H1 (cell line): ENCODE data around the gene MTFP1. TPM values are rescaled to one million over a fixed set of nuclear protein-coding genes. Genes with fewer than 3 reads are reported as not detected.

ENCODE experiments used
- CTCF ChIA-PET: fragments of 300-600 bp; sonication (Branson Sonifier 250); formaldehyde crosslinking; loops from one replicate; lab custom pipeline; 2021; ENCODE audit not compliant: partially characterized antibody; lab: Charles Lee
- POLR2A ChIA-PET: fragments of 300-600 bp; sonication (Branson Sonifier 250); formaldehyde crosslinking; loops from one replicate; lab custom pipeline; 2021; ENCODE audit warnings: inconsistent platforms; ENCODE audit not compliant: partially characterized antibody; lab: Charles Lee
- DNase-seq, 2 experiments: peaks; one replicate each; pipeline versions ENCODE4 v3.0.0 to v3.0.0-alpha.2; 2010 to 2022; ENCODE audit warnings: low spot score in 2 of 2, low read depth in 1 of 2, mixed read lengths in 1 of 2
- FAIRE-seq: peaks from 2 replicates; lab custom pipeline; 2011; peaks lifted over from hg19 to GRCh38; lab: Jason Lieb, UNC
- H2AFZ ChIP-seq: 2 replicates; pipeline ENCODE4 v1.8.1; 2012; ENCODE audit warnings: low read length, inconsistent platforms
- H2AK5ac ChIP-seq: 2 replicates; pipeline ENCODE4 v1.6.1; 2013; ENCODE audit warnings: low read depth, low read length
- H2BK120ac ChIP-seq: replicated peaks from 2 replicates; pipeline ENCODE3; 2013; ENCODE audit warnings: low read depth, low read length, inconsistent platforms
- H2BK12ac ChIP-seq: 2 replicates; pipeline ENCODE4 v1.6.1; 2013; ENCODE audit warnings: low read depth, low read length
- H2BK15ac ChIP-seq: 2 replicates; pipeline ENCODE4 v1.6.1; 2013; ENCODE audit warnings: low read length
- H2BK20ac ChIP-seq: 2 replicates; pipeline ENCODE4 v1.6.1; 2013; ENCODE audit warnings: low read length
- H2BK5ac ChIP-seq: 2 replicates; pipeline ENCODE4 v1.6.1; 2013; ENCODE audit warnings: low read depth, low read length
- H3K14ac ChIP-seq: 2 replicates; pipeline ENCODE4 v1.6.1; 2013; ENCODE audit warnings: inconsistent platforms; ENCODE audit not compliant: insufficient read length
- H3K18ac ChIP-seq: 2 replicates; pipeline ENCODE4 v1.6.1; 2013; ENCODE audit warnings: low read length; ENCODE audit errors: extremely low read depth
- H3K23ac ChIP-seq: 2 replicates; pipeline ENCODE4 v1.6.1; 2013; ENCODE audit warnings: inconsistent platforms; ENCODE audit not compliant: insufficient read length
- H3K23me2 ChIP-seq: 2 replicates; pipeline ENCODE4 v1.6.1; 2013; ENCODE audit warnings: low read depth, low read length
- H3K27ac ChIP-seq: 2 replicates; pipeline ENCODE4 v1.6.1; 2011; ENCODE audit warnings: low read depth, low read length, inconsistent platforms
- H3K27me3 ChIP-seq, 4 experiments: replicated peaks in 1 of 4; 1 replicate in 1 of 4; 2 replicates in 3 of 4; pipeline versions ENCODE4 v1.6.1 to v1.8.1; 2011 to 2013; ENCODE audit warnings: low read length in 3 of 4, mild to moderate bottlenecking in 3 of 4, inconsistent platforms in 2 of 4, mixed read lengths in 2 of 4, moderate library complexity in 1 of 4; ENCODE audit not compliant: control insufficient read depth in 3 of 4, insufficient read depth in 3 of 4; ENCODE audit errors: extremely low read depth in 1 of 4
- H3K36me3 ChIP-seq, 4 experiments: 2 replicates each; pipeline versions ENCODE4 v1.6.1 to v1.8.1; 2011 to 2013; ENCODE audit warnings: mild to moderate bottlenecking in 4 of 4, low read length in 3 of 4, moderate library complexity in 2 of 4, control low read depth in 1 of 4, inconsistent platforms in 1 of 4; ENCODE audit not compliant: insufficient read depth in 4 of 4, control insufficient read depth in 2 of 4
- H3K4ac ChIP-seq: replicated peaks from 2 replicates; pipeline ENCODE3; 2013; ENCODE audit warnings: low read length, low read depth, mixed read lengths, inconsistent platforms; ENCODE audit not compliant: insufficient read length
- H3K4me1 ChIP-seq, 4 experiments: replicated peaks in 1 of 4; 1 replicate in 1 of 4; 2 replicates in 3 of 4; pipeline versions ENCODE4 v1.6.1 to v1.8.1; 2011 to 2013; ENCODE audit warnings: low read length in 3 of 4, inconsistent platforms in 2 of 4, mixed read lengths in 1 of 4; ENCODE audit not compliant: insufficient read depth in 4 of 4, control insufficient read depth in 3 of 4
- H3K4me2 ChIP-seq, 2 experiments: 2 replicates each; pipeline versions ENCODE4 v1.6.1 to v1.8.1; 2011 to 2013; ENCODE audit warnings: low read depth in 2 of 2, low read length in 2 of 2, control low read depth in 1 of 2, inconsistent platforms in 1 of 2, mild to moderate bottlenecking in 1 of 2; ENCODE audit not compliant: insufficient read depth in 1 of 2
- H3K4me3 ChIP-seq, 4 experiments: fragments of 200-600, 300-600 bp in 1 of 4; sonication (generic), shearing (Covaris generic), sonication (Bioruptor Twin) in 1 of 4; 2 replicates each; pipeline versions ENCODE4 v1.5.1 to v1.8.1; 2011 to 2016; ENCODE audit warnings: low read length in 4 of 4, low read depth in 3 of 4, control low read depth in 2 of 4, inconsistent platforms in 2 of 4, mild to moderate bottlenecking in 2 of 4, mixed read lengths in 1 of 4, moderate library complexity in 1 of 4; ENCODE audit not compliant: insufficient read depth in 2 of 4; ENCODE audit errors: extremely low read depth in 1 of 4
- H3K56ac ChIP-seq: replicated peaks from 2 replicates; pipeline ENCODE3; 2013; ENCODE audit warnings: low read depth, mild to moderate bottlenecking, mixed read lengths, low read length, inconsistent platforms; ENCODE audit not compliant: insufficient read length
- H3K79me1 ChIP-seq: 2 replicates; pipeline ENCODE4 v1.6.1; 2013; ENCODE audit warnings: low read depth, low read length, control low read depth
- H3K79me2 ChIP-seq, 2 experiments: 2 replicates each; pipeline versions ENCODE4 v1.6.1 to v1.8.1; 2012 to 2013; ENCODE audit warnings: low read length in 2 of 2, mild to moderate bottlenecking in 2 of 2, inconsistent platforms in 1 of 2; ENCODE audit not compliant: insufficient read depth in 2 of 2, control insufficient read depth in 1 of 2
- H3K9ac ChIP-seq, 4 experiments: replicated peaks in 1 of 4; 1 replicate in 1 of 4; 2 replicates in 3 of 4; pipeline versions ENCODE4 v1.6.1 to v1.8.1; 2011 to 2013; ENCODE audit warnings: low read depth in 3 of 4, low read length in 3 of 4, control low read depth in 2 of 4, mild to moderate bottlenecking in 2 of 4, moderate library complexity in 2 of 4, inconsistent platforms in 1 of 4; ENCODE audit errors: extremely low read depth in 1 of 4
- H3K9me3 ChIP-seq, 2 experiments: 2 replicates each; pipeline versions ENCODE4 v1.6.1 to v1.8.1; 2012 to 2013; ENCODE audit warnings: mild to moderate bottlenecking in 2 of 2, moderate library complexity in 2 of 2, control low read depth in 1 of 2, inconsistent platforms in 1 of 2, low read depth in 1 of 2, low read length in 1 of 2, mixed read lengths in 1 of 2; ENCODE audit not compliant: insufficient read depth in 2 of 2
- H4K20me1 ChIP-seq, 2 experiments: replicated peaks in 1 of 2; 2 replicates each; pipeline versions ENCODE3 to v1.8.1; 2011 to 2013; ENCODE audit warnings: inconsistent platforms in 2 of 2, low read length in 2 of 2, mild to moderate bottlenecking in 1 of 2; ENCODE audit not compliant: insufficient read depth in 2 of 2, control insufficient read depth in 1 of 2
- H4K5ac ChIP-seq: 2 replicates; pipeline ENCODE4 v1.6.1; 2013; ENCODE audit warnings: low read length, low read depth, mixed read lengths, inconsistent platforms; ENCODE audit not compliant: insufficient read length
- H4K8ac ChIP-seq: 2 replicates; pipeline ENCODE4 v1.8.0; 2013; ENCODE audit warnings: mild to moderate bottlenecking, moderate library complexity, low read length, inconsistent platforms; ENCODE audit not compliant: insufficient read depth; ENCODE audit errors: extremely low read depth
- H4K91ac ChIP-seq: replicated peaks from 2 replicates; pipeline ENCODE3; 2013; ENCODE audit warnings: low read length, mixed read lengths, inconsistent platforms; ENCODE audit not compliant: insufficient read length
- BACH1 ChIP-seq: IDR thresholded peaks from 2 replicates; pipeline ENCODE4 v1.6.1; 2012; ENCODE audit warnings: low read length, improper control_type of control experiment
- JUND ChIP-seq: IDR thresholded peaks from 2 replicates; pipeline ENCODE4 v1.6.1; 2011; ENCODE audit warnings: mild to moderate bottlenecking, improper control_type of control experiment, low read length
- MAFK ChIP-seq: IDR thresholded peaks from 2 replicates; pipeline ENCODE4 v1.6.1; 2012; ENCODE audit warnings: low read depth, mild to moderate bottlenecking, improper control_type of control experiment, low read length
- POLR2A ChIP-seq, 2 experiments: IDR thresholded peaks; 1 replicate in 1 of 2; 2 replicates in 1 of 2; pipeline ENCODE4 v1.6.1; 2011; ENCODE audit warnings: low read depth in 2 of 2, low read length in 2 of 2, mild to moderate bottlenecking in 2 of 2; ENCODE audit errors: control extremely low read depth in 1 of 2
- POU5F1 ChIP-seq: IDR thresholded peaks from 2 replicates; pipeline ENCODE4 v1.6.1; 2011; ENCODE audit warnings: low read depth, mild to moderate bottlenecking, low read length, moderate library complexity
- RBBP5 ChIP-seq: IDR thresholded peaks from 2 replicates; pipeline ENCODE4 v1.7.1; 2012; ENCODE audit warnings: low read depth, mild to moderate bottlenecking, inconsistent platforms, low read length, moderate library complexity, borderline replicate concordance
- RNF2 ChIP-seq: fragments of 200-900, 300-1000 bp; sonication (generic); IDR thresholded peaks from 2 replicates; pipeline ENCODE4 v1.7.1; 2016; ENCODE audit warnings: borderline replicate concordance, low read depth, mild to moderate bottlenecking, antibody characterized with exemption, low read length; ENCODE audit not compliant: poor library complexity, severe bottlenecking; ENCODE audit errors: missing control alignments
- SP1 ChIP-seq: IDR thresholded peaks from 2 replicates; pipeline ENCODE4 v1.6.1; 2011; ENCODE audit warnings: low read depth, low read length
- TAF1 ChIP-seq: IDR thresholded peaks from 2 replicates; pipeline ENCODE4 v1.6.1; 2011; ENCODE audit warnings: mild to moderate bottlenecking, low read depth, low read length
- whole genome bisulfite sequencing, 2 experiments: shearing (Covaris generic) in 1 of 2; methylation state at CpG; one replicate each; pipeline versions ENCODE4 v1.1.6 to v1.1.7; 2013 to 2015; ENCODE audit warnings: low lambda C conversion rate in 2 of 2, mixed read lengths in 2 of 2, inconsistent platforms in 1 of 2, low coverage in 1 of 2, missing lambda C conversion rate in 1 of 2; ENCODE audit not compliant: insufficient replicate concordance in 2 of 2, insufficient coverage in 1 of 2, insufficient read length in 1 of 2; ENCODE audit errors: extremely low coverage in 1 of 2, missing lambda C conversion rate in 1 of 2; 5-methylcytosine and 5-hydroxymethylcytosine counted together
- polyA plus RNA-seq, 7 experiments: library from polyadenylated mRNA; depleted of rRNA in 3 of 7; stranded (reverse) in 5 of 7; unstranded in 2 of 7; fragments of >200 nt in 5 of 7; fragments of 200-250 nt in 2 of 7; gene quantifications; 1 replicate in 5 of 7; 2 replicates in 1 of 7; 4 replicates in 1 of 7; pipeline versions ENCODE4 v1.2.1 to v1.2.3, GENCODE V29; 2011 to 2013; ENCODE audit warnings: missing spikeins in 2 of 7, mixed read lengths in 2 of 7
- total RNA-seq: library from RNA; stranded (reverse); fragmentation: NEBNext Ultra II Directional; extraction: Animal tissue kit (Norgen Biotek cat#: 25700); gene quantifications from 2 replicates; pipeline ENCODE4 v1.2.1, GENCODE V29; 2021

The MTFP1 gene
- total and polyA plus RNA-seq, 2 of the 8 experiments (the other 6 are each of a cell fraction or from before 2014, with no cell fraction given), result 59.8 to 98.8 TPM

GRCh38 chr22:30422481-30423300 lies 2.9 kb upstream of the MTFP1 start:
- Histone ChIP-seq H3K79me1 (no peaks in the 10 kb centered on the region; the same call in 1 of the 2 replicates), H3K9me3 (no peaks in the 10 kb centered on the region), H3K27me3 (no peaks in the 10 kb centered on the region), H3K36me3 (peaks cover 0 to 10% (median 5%) of the 10 kb centered on the region in 4 experiments; a peak in 6 of 8 replicates), H3K27ac (peak overlapping the region; percentile 80), H2AK5ac (peak overlapping the region; percentile 46; the same call in 1 of the 2 replicates), H2BK5ac (peak overlapping the region; percentile 94), H3K56ac (peak overlapping the region; percentile 67), H2BK12ac (peak overlapping the region; percentile 4; the same call in 1 of the 2 replicates), H2BK15ac (peak overlapping the region; percentile 76; the same call in 1 of the 2 replicates), H4K5ac (peak overlapping the region; percentile 82), H4K8ac (peak overlapping the region; percentile 88; the same call in 1 of the 2 replicates), H3K4me1 (peaks cover 3 to 21% (median 13%) of the 10 kb centered on the region in 4 experiments), H3K4me3 (peak overlapping the region; percentile 58 to 88 (median 72)), H3K18ac (peak overlapping the region; percentile 98), H3K23me2 (peaks cover 22% of the 10 kb centered on the region), H2BK120ac (no peak overlapping the region), H3K14ac (no peak overlapping the region), H2BK20ac (no peak overlapping the region), H3K79me2 (peaks cover 0 to 7% of the 10 kb centered on the region in 2 experiments; a peak in 1 of 4 replicates), H2AFZ (0 out of 2 replicates have a peak overlapping the region, but pooled peaks have one; percentile 1), H3K4ac (peak overlapping the region; percentile 51), H4K91ac (peak overlapping the region; percentile 90), H3K23ac (no peak overlapping the region), H4K20me1 (peaks cover 0 to 10% of the 10 kb centered on the region in 2 experiments), H3K9ac (peak overlapping the region; percentile 51 to 87 (median 82)), H3K4me2 (peak overlapping the region; percentile 71 to 93)
- ChIA-PET CTCF (interaction anchor here (0.8 to 12.0 kb wide), 10 partner anchors 8 to 159 kb away, joined by 3 to 164 read pairs (median 4); partner anchors contain the start of genes RNF215 and SEC14L2), POLR2A (interaction anchor here (0.6 to 5.2 kb wide), 20 partner anchors 8 to 660 kb away, joined by 3 to 39 read pairs (median 5); partner anchors contain the start of genes CCDC157, SEC14L2, SF3A1 and TBC1D10A)
- FAIRE-seq, result no peak
- DNase-seq, result peak; percentile 60 to 76
- 34% methylated on average over 18 of the region's 18 CpGs; no CpG with 5 or more reads in 1 of the 2 experiments for WGBS, 2 experiments
- TF ChIP-seq MAFK, result 0 out of 2 replicates have a peak, but pooled peaks have one; percentile 2
- peak; percentile 71 for TF ChIP-seq JUND
- no peak for TF ChIP-seq RNF2
- TF ChIP-seq SP1, result no peak
- TF ChIP-seq RBBP5, result no peak
- no peak for TF ChIP-seq TAF1
- peak; percentile 51; the same call in 1 of the 2 replicates for TF ChIP-seq BACH1
- TF ChIP-seq POLR2A (IDR thresholded peaks at IDR 0.05; ENCODE audit: control extremely low read depth in 1 of 2, low read depth in 2 of 2, low read length in 2 of 2), result peak in 1 of 2 experiments; percentile 67; a peak in 2 of 3 replicates
- no peak for TF ChIP-seq POU5F1
